Neural cell (in vitro differentiated cells): ENCODE data around the gene CDKAL1. TPM values are rescaled to one million over a fixed set of nuclear protein-coding genes. Genes with fewer than 3 reads are reported as not detected.

ENCODE experiments used
- H2AFZ ChIP-seq: fragments of 200-600, 300-800 bp; sonication (generic), shearing (Covaris generic); 2 replicates; pipeline ENCODE4 v1.6.0; 2014; ENCODE audit warnings: low read depth, mild to moderate bottlenecking, antibody characterized with exemption, low read length, moderate library complexity
- H3F3A ChIP-seq: fragments of 200-600 bp; shearing (Covaris generic); 2 replicates; pipeline ENCODE4 v1.6.1; 2016; ENCODE audit warnings: mild to moderate bottlenecking, moderate library complexity, mixed read lengths, antibody characterized with exemption, low read length; ENCODE audit not compliant: insufficient read depth, poor library complexity, severe bottlenecking
- H3K27ac ChIP-seq: fragments of 200-600, 300-800 bp; sonication (generic), shearing (Covaris generic); 2 replicates; pipeline ENCODE4 v1.5.1; 2014; ENCODE audit warnings: mild to moderate bottlenecking, low read length, moderate library complexity
- H3K27me3 ChIP-seq: fragments of 300-800, 200-600 bp; sonication (generic), shearing (Covaris generic); 2 replicates; pipeline ENCODE4 v1.6.0; 2014; ENCODE audit warnings: mild to moderate bottlenecking, low read depth, low read length, moderate library complexity; ENCODE audit not compliant: insufficient read depth
- H3K36me3 ChIP-seq: fragments of 300-800, 200-600 bp; sonication (generic), shearing (Covaris generic); 2 replicates; pipeline ENCODE4 v1.5.1; 2014; ENCODE audit warnings: mild to moderate bottlenecking, antibody characterized with exemption, low read length, moderate library complexity; ENCODE audit not compliant: insufficient read depth
- H3K4me2 ChIP-seq: fragments of 300-800, 200-600 bp; sonication (generic), shearing (Covaris generic); 2 replicates; pipeline ENCODE4 v1.6.0; 2014; ENCODE audit warnings: mild to moderate bottlenecking, low read length
- H3K4me3 ChIP-seq: fragments of 300-800, 200-600 bp; sonication (generic), shearing (Covaris generic); 2 replicates; pipeline ENCODE4 v1.5.1; 2014; ENCODE audit warnings: mild to moderate bottlenecking, low read length, moderate library complexity
- H3K79me2 ChIP-seq: fragments of 200-600 bp; shearing (Covaris generic); replicated peaks from 2 replicates; pipeline ENCODE4 v1.6.0; 2014; ENCODE audit warnings: mild to moderate bottlenecking, low read length, moderate library complexity; ENCODE audit not compliant: insufficient read depth
- H3K9ac ChIP-seq: fragments of 300-800, 200-600 bp; sonication (generic), shearing (Covaris generic); 2 replicates; pipeline ENCODE4 v1.6.1; 2016; ENCODE audit warnings: mild to moderate bottlenecking, low read length, mixed read lengths
- H3K9me2 ChIP-seq: fragments of 200-600 bp; shearing (Covaris generic); 2 replicates; pipeline ENCODE4 v1.6.1; 2016; ENCODE audit warnings: mild to moderate bottlenecking, low read length, mixed read lengths; ENCODE audit not compliant: insufficient read depth
- H3K9me3 ChIP-seq: fragments of 200-600, 300-800 bp; sonication (generic), shearing (Covaris generic); 2 replicates; pipeline ENCODE4 v1.6.1; 2016; ENCODE audit warnings: mild to moderate bottlenecking, mixed run types, low read length, moderate library complexity, mixed read lengths
- H4K20me1 ChIP-seq: fragments of 200-600 bp; shearing (Covaris generic); 2 replicates; pipeline ENCODE4 v1.6.1; 2016; ENCODE audit warnings: mild to moderate bottlenecking, mixed run types; ENCODE audit not compliant: insufficient read depth
- EP300 ChIP-seq: fragments of 450-650 bp; conservative IDR thresholded peaks from 2 replicates; pipeline ENCODE4 v1.6.1; 2014; ENCODE audit warnings: antibody characterized with exemption, mild to moderate bottlenecking, moderate library complexity; ENCODE audit not compliant: poor library complexity, severe bottlenecking
- EZH2 ChIP-seq: fragments of 200-600, 300-800 bp; shearing (Covaris generic), sonication (generic); IDR thresholded peaks from 2 replicates; pipeline ENCODE4 v1.6.1; 2014; ENCODE audit warnings: antibody characterized with exemption, low read length, borderline replicate concordance, mild to moderate bottlenecking; ENCODE audit not compliant: insufficient read depth, poor library complexity, severe bottlenecking
- MXI1 ChIP-seq: fragments of 450-650 bp; conservative IDR thresholded peaks from 2 replicates; pipeline ENCODE4 v1.6.1; 2014; ENCODE audit warnings: antibody characterized with exemption, mild to moderate bottlenecking; ENCODE audit not compliant: poor library complexity, severe bottlenecking
- POLR2AphosphoS5 ChIP-seq: IDR thresholded peaks from 2 replicates; pipeline ENCODE4 v1.6.1; 2012
- RAD21 ChIP-seq: fragments of 450-650 bp; conservative IDR thresholded peaks from 2 replicates; pipeline ENCODE4 v1.6.1; 2014; ENCODE audit warnings: antibody characterized with exemption, mild to moderate bottlenecking, moderate library complexity
- REST ChIP-seq: IDR thresholded peaks from 2 replicates; pipeline ENCODE4 v1.6.1; 2012; ENCODE audit warnings: borderline replicate concordance
- SMC3 ChIP-seq: fragments of 450-650 bp; conservative IDR thresholded peaks from 2 replicates; pipeline ENCODE4 v1.6.1; 2014; ENCODE audit warnings: antibody characterized with exemption, mild to moderate bottlenecking, moderate library complexity; ENCODE audit not compliant: poor library complexity
- TAF1 ChIP-seq: IDR thresholded peaks from 2 replicates; pipeline ENCODE4 v1.6.1; 2012; ENCODE audit warnings: low read depth
- polyA plus RNA-seq: library from polyadenylated mRNA; depleted of rRNA; stranded (reverse); fragments of >200 nt; gene quantifications from 2 replicates; pipeline ENCODE4 v1.2.3, GENCODE V29; 2014
- TF ChIP-seq, protein P1 (sequence below): fragments of 450-650 bp; IDR thresholded peaks from 2 replicates; pipeline ENCODE4 v1.5.1; 2014; ENCODE audit warnings: antibody characterized with exemption, mild to moderate bottlenecking, moderate library complexity; ENCODE audit not compliant: poor library complexity, severe bottlenecking

Gene CDKAL1
- polyA plus RNA-seq, 1 donor from 2014 or later, result 10.7 TPM

DNA sequence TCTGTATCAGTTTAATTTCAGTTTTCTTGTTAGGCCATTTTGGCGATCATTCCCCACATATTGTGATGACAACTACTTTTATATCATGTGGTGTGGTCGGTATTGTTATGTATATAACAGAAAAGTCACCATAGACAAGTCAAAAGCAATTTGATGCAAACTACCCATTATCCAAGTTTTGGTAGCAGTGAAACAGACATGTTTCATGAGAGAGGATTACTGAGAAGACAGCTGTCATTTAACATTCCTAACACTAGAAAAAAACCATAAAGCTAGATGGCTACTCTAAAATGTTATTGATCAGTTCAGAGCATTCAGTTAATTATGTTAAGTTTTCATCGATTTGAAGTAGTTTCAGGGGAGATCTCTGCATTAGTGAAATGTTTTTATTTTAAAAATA is 597.1 kb downstream of the CDKAL1 start:
- H3K9me3 ChIP-seq, result no peaks in the 10 kb centered on the region
- H4K20me1 ChIP-seq, result no peaks in the 10 kb centered on the region
- no peak overlapping the region for H3K9ac ChIP-seq
- H3K27me3 ChIP-seq, result no peaks in the 10 kb centered on the region
- H3K27ac ChIP-seq, result no peak overlapping the region
- H3K4me2 ChIP-seq, result peak overlapping the region; percentile 13
- H2AFZ ChIP-seq, result no peak overlapping the region
- no peaks in the 10 kb centered on the region for H3K79me2 ChIP-seq
- TF ChIP-seq EP300 (peak; percentile 63), POLR2AphosphoS5 (no peak)
- no peaks in the 10 kb centered on the region for H3K9me2 ChIP-seq
- H3K36me3 ChIP-seq, result no peaks in the 10 kb centered on the region
- no peaks in the 10 kb centered on the region for H3F3A ChIP-seq
- H3K4me3 ChIP-seq, result no peak overlapping the region

- H3K9me2 ChIP-seq, result no peaks in the 10 kb centered on the region
- H3K9ac ChIP-seq, result no peak overlapping the region
- no peak overlapping the region for H3K4me3 ChIP-seq
- H3K4me2 ChIP-seq, result no peak overlapping the region
- H3F3A ChIP-seq, result no peaks in the 10 kb centered on the region
- H3K27ac ChIP-seq, result peak overlapping the region; percentile 16
- H4K20me1 ChIP-seq, result no peaks in the 10 kb centered on the region
- H3K27me3 ChIP-seq, result no peaks in the 10 kb centered on the region
- no peaks in the 10 kb centered on the region for H3K79me2 ChIP-seq
- no peak overlapping the region for H2AFZ ChIP-seq
- no peaks in the 10 kb centered on the region for H3K36me3 ChIP-seq
- no peak for TF ChIP-seq TAF1
- no peak for TF ChIP-seq EP300
- TF ChIP-seq REST, result no peak
- no peak for TF ChIP-seq MXI1
- TF ChIP-seq SMC3, result no peak
- TF ChIP-seq, protein P1, sequence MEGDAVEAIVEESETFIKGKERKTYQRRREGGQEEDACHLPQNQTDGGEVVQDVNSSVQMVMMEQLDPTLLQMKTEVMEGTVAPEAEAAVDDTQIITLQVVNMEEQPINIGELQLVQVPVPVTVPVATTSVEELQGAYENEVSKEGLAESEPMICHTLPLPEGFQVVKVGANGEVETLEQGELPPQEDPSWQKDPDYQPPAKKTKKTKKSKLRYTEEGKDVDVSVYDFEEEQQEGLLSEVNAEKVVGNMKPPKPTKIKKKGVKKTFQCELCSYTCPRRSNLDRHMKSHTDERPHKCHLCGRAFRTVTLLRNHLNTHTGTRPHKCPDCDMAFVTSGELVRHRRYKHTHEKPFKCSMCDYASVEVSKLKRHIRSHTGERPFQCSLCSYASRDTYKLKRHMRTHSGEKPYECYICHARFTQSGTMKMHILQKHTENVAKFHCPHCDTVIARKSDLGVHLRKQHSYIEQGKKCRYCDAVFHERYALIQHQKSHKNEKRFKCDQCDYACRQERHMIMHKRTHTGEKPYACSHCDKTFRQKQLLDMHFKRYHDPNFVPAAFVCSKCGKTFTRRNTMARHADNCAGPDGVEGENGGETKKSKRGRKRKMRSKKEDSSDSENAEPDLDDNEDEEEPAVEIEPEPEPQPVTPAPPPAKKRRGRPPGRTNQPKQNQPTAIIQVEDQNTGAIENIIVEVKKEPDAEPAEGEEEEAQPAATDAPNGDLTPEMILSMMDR, result no peak
- no peak for TF ChIP-seq RAD21
- TF ChIP-seq POLR2AphosphoS5, result no peak
- TF ChIP-seq EZH2, result no peak
- no peaks in the 10 kb centered on the region for H3K9me3 ChIP-seq
These were observed 598.2 kb downstream of the CDKAL1 start for GRCh38 chr6:21132446-21132845.
